ENCODE measurements around the gene SDK2. TPM values are rescaled to one million over a fixed set of nuclear protein-coding genes. Genes with fewer than 3 reads are reported as not detected.

The SDK2 gene
- total and polyA plus RNA-seq, 2 of the 4 experiments (the other 2 are of a cell fraction): under 0.01 to 0.03 TPM

GRCh38 chr17:73497721-73498120 is 146.5 kb downstream of the SDK2 start:
- no peak overlapping the region for H4K91ac ChIP-seq (ENCODE audit: insufficient read depth, low read depth, low read length)
- 43% methylated on average over 7 of the region's 7 CpGs; no CpG with 5 or more reads in 1 of the 2 experiments for WGBS, 2 experiments (ENCODE audit: extremely low coverage in 2 of 2, insufficient read length in 1 of 2)
- no peak overlapping the region for H3K56ac ChIP-seq (ENCODE audit: extremely low read depth, insufficient read depth, low read length)
- POLR2A ChIA-PET (ENCODE audit: unreplicated experiment): no interaction called here
- H2BK20ac ChIP-seq (ENCODE audit: low read depth, low read length): no peak overlapping the region
- no peak overlapping the region for H3K23ac ChIP-seq (ENCODE audit: low read depth, low read length)
- no peaks in the 10 kb centered on the region; the same call in 1 of the 2 replicates for H3K27me3 ChIP-seq (ENCODE audit: control insufficient read depth, insufficient read depth, low read length)
- no peak overlapping the region for H3K4ac ChIP-seq (ENCODE audit: low read depth, low read length)
- BruUV-seq (replicated peaks): no TSS peak
- no peak overlapping the region for H3K4me2 ChIP-seq (ENCODE audit: low read depth, low read length)
- H3K9ac ChIP-seq (ENCODE audit: low read depth, low read length): no peak overlapping the region
- H3K27ac ChIP-seq (ENCODE audit: insufficient read depth, low read length): no peak overlapping the region
- no peak overlapping the region for H2BK120ac ChIP-seq (ENCODE audit: low read depth, low read length)
- DNase-seq: no peak
- CTCF ChIA-PET: interaction anchor here (0.6 kb wide), 1 partner anchor 769 kb away, joined by 4 read pairs; no protein-coding TSS in a partner anchor
- H3K9me3 ChIP-seq (ENCODE audit: control insufficient read depth, insufficient read depth, low read length): no peaks in the 10 kb centered on the region
- in situ Hi-C loops (cut with MboI; ENCODE audit: low sequenced_read_pairs): no loop called here
- no peak overlapping the region for H2BK5ac ChIP-seq (ENCODE audit: low read depth, low read length, poor library complexity, severe bottlenecking)
- no peak overlapping the region for H2AK9ac ChIP-seq (replicated peaks; ENCODE audit: low read depth, low read length, poor library complexity)
- H3K36me3 ChIP-seq (ENCODE audit: control insufficient read depth, insufficient read depth, low read length): no peaks in the 10 kb centered on the region
- TF ChIP-seq NFE2L2 (IDR thresholded peaks at IDR 0.05; ENCODE audit: low read depth, low read length): no peak
- TF ChIP-seq MXI1 (IDR thresholded peaks at IDR 0.05; ENCODE audit: borderline replicate concordance, low read depth, low read length): no peak
- TF ChIP-seq USF2 (IDR thresholded peaks at IDR 0.05; ENCODE audit: low read depth, low read length): no peak
- TF ChIP-seq FOS (IDR thresholded peaks at IDR 0.05; ENCODE audit: low read depth, low read length): no peak
- no peak for TF ChIP-seq RCOR1 (IDR thresholded peaks at IDR 0.05; ENCODE audit: insufficient replicate concordance, low read length)
- H3K14ac ChIP-seq (replicated peaks; ENCODE audit: low read depth, low read length): no peak overlapping the region
- H4K8ac ChIP-seq (ENCODE audit: low read depth in 2 of 2, low read length in 2 of 2): no peak overlapping the region
- dilution Hi-C loops (cut with HindIII; ENCODE audit: low sequenced_read_pairs, unreplicated experiment): no loop called here
- no peak overlapping the region for H4K5ac ChIP-seq (ENCODE audit: low read depth, low read length)
- H2BK15ac ChIP-seq (ENCODE audit: low read depth, low read length): no peak overlapping the region
- H4K20me1 ChIP-seq (ENCODE audit: insufficient read depth, low read length): no peaks in the 10 kb centered on the region
- H2AK5ac ChIP-seq (ENCODE audit: low read depth, low read length): no peak overlapping the region
- no peak overlapping the region for H2AFZ ChIP-seq (replicated peaks; ENCODE audit: low read length, poor library complexity)
- no peaks in the 10 kb centered on the region for H3K79me1 ChIP-seq (ENCODE audit: low read depth in 1 of 2, low read length in 2 of 2)
- intact Hi-C loops (cut with micrococcal nuclease): no loop called here
- no peaks in the 10 kb centered on the region for H3K4me1 ChIP-seq (ENCODE audit: control insufficient read depth, insufficient read depth, low read length)
- H3K9me1 ChIP-seq (ENCODE audit: insufficient read depth, low read length): no peaks in the 10 kb centered on the region
- H3K4me3 ChIP-seq (ENCODE audit: insufficient read depth, low read depth, low read length): no peak overlapping the region
- ATAC-seq (ENCODE audit: low read depth): no peak
- H3K18ac ChIP-seq (ENCODE audit: low read depth, low read length): no peak overlapping the region
